ENCODE measurements around the gene SLC39A11.

- TF ChIP-seq EZH2 (IDR thresholded peaks at IDR 0.05; ENCODE audit: insufficient read depth, low read length) (no peak), CTCF (IDR thresholded peaks at IDR 0.05; ENCODE audit: insufficient read depth, low read depth, low read length) (no peak)
Measured at GRCh38 chr17:72635034-72635635, 457.4 kb downstream of the SLC39A11 start.

All from astrocyte (in vitro differentiated cells and primary cell).